WTC11 (cell line): ENCODE measurements around the gene CLOCK. TPM values are rescaled to one million over a fixed set of nuclear protein-coding genes. Genes with fewer than 3 reads are reported as not detected.

Source experiments
- ATAC-seq: fragments of 200-7000 bp; cut with Tn5 transposase; 2 replicates; pipeline ENCODE4 v1.10.0; 2021; ENCODE audit warnings: mild to moderate bottlenecking, moderate library complexity
- CTCF ChIA-PET: fragments of 300-600 bp; sonication (Branson Sonifier 250); formaldehyde crosslinking; loops from one replicate; lab custom pipeline; 2021; ENCODE audit warnings: antibody characterized with exemption; lab: Charles Lee
- POLR2A ChIA-PET: fragments of 350-600 bp; sonication (Branson Sonifier 250); formaldehyde crosslinking; loops from one replicate; lab custom pipeline; 2021; ENCODE audit warnings: antibody characterized with exemption; lab: Charles Lee
- DNase-seq: peaks from one replicate; pipeline ENCODE4 v3.0.0; 2021; ENCODE audit warnings: low spot score
- H3K27ac Mint-ChIP-seq: 2 replicates; pipeline ENCODE4 v1.8.0; 2021; ENCODE audit warnings: mixed read lengths
- H3K27me3 Mint-ChIP-seq: 2 replicates; pipeline ENCODE4 v1.8.0; 2021; ENCODE audit warnings: low read depth, mild to moderate bottlenecking, moderate library complexity, mixed read lengths
- H3K36me3 Mint-ChIP-seq: 2 replicates; pipeline ENCODE4 v1.8.0; 2021; ENCODE audit warnings: mixed read lengths
- H3K4me1 Mint-ChIP-seq: 2 replicates; pipeline ENCODE4 v1.8.0; 2022; ENCODE audit warnings: mixed read lengths
- H3K4me3 Mint-ChIP-seq: 2 replicates; pipeline ENCODE4 v1.8.0; 2021; ENCODE audit warnings: mild to moderate bottlenecking, moderate library complexity, mixed read lengths
- H3K9me3 Mint-ChIP-seq: 2 replicates; pipeline ENCODE4 v1.8.0; 2021; ENCODE audit warnings: mixed read lengths
- AFF4 ChIP-seq: sonication (generic); formaldehyde crosslinking; IDR thresholded peaks from 2 replicates; pipeline ENCODE4 v1.8.1; 2023; ENCODE audit warnings: mild to moderate bottlenecking, missing genetic modification reagents, borderline replicate concordance
- ATF1 ChIP-seq: sonication (generic); formaldehyde crosslinking; IDR thresholded peaks from 2 replicates; pipeline ENCODE4 v1.8.1; 2023; ENCODE audit warnings: mild to moderate bottlenecking, moderate library complexity, missing genetic modification reagents
- ATF2 ChIP-seq: sonication (generic); formaldehyde crosslinking; IDR thresholded peaks from 2 replicates; pipeline ENCODE4 v1.8.1; 2022; ENCODE audit warnings: low read depth, missing genetic modification reagents, borderline replicate concordance
- CBFB ChIP-seq: sonication (generic); formaldehyde crosslinking; IDR thresholded peaks from 2 replicates; pipeline ENCODE4 v1.8.1; 2022; ENCODE audit warnings: mild to moderate bottlenecking, low read depth, missing genetic modification reagents
- ELF4 ChIP-seq: sonication (generic); formaldehyde crosslinking; IDR thresholded peaks from 2 replicates; pipeline ENCODE4 v1.8.1; 2022; ENCODE audit warnings: low read depth, mild to moderate bottlenecking, moderate library complexity, missing genetic modification reagents
- FOXJ3 ChIP-seq: sonication (generic); formaldehyde crosslinking; IDR thresholded peaks from 2 replicates; pipeline ENCODE4 v1.9.0; 2021; ENCODE audit warnings: missing genetic modification reagents, mild to moderate bottlenecking, borderline replicate concordance
- JAZF1 ChIP-seq: fragments of 250-450 bp; sonication (Bioruptor Pico); IDR thresholded peaks from 2 replicates; pipeline ENCODE4 v1.9.0; 2021; ENCODE audit warnings: moderate library complexity, mild to moderate bottlenecking, inconsistent platforms
- KAT7 ChIP-seq: sonication (generic); formaldehyde crosslinking; IDR thresholded peaks from 2 replicates; pipeline ENCODE4 v1.8.1; 2023; ENCODE audit warnings: missing genetic modification reagents, mild to moderate bottlenecking, borderline replicate concordance
- NFYB ChIP-seq: sonication (generic); formaldehyde crosslinking; conservative IDR thresholded peaks from 2 replicates; pipeline ENCODE4 v1.8.0; 2022; ENCODE audit warnings: low read depth, missing genetic modification reagents
- NR3C1 ChIP-seq: sonication (generic); formaldehyde crosslinking; conservative IDR thresholded peaks from 2 replicates; pipeline ENCODE4 v1.8.1; 2023; ENCODE audit warnings: low read depth, mild to moderate bottlenecking, missing genetic modification reagents
- SOX15 ChIP-seq: fragments of 250-450 bp; sonication (Bioruptor Pico); IDR thresholded peaks from 2 replicates; pipeline ENCODE4 v1.9.0; 2021; ENCODE audit warnings: mild to moderate bottlenecking
- TCF7 ChIP-seq: sonication (generic); formaldehyde crosslinking; IDR thresholded peaks from 2 replicates; pipeline ENCODE4 v1.8.0; 2022; ENCODE audit warnings: mild to moderate bottlenecking, low read depth, missing genetic modification reagents, moderate library complexity
- TEAD1 ChIP-seq: sonication (generic); formaldehyde crosslinking; IDR thresholded peaks from 2 replicates; pipeline ENCODE4 v1.8.0; 2022; ENCODE audit warnings: mild to moderate bottlenecking, missing genetic modification reagents
- ZBTB21 ChIP-seq: sonication (generic); formaldehyde crosslinking; IDR thresholded peaks from 2 replicates; pipeline ENCODE4 v1.8.1; 2023; ENCODE audit warnings: mild to moderate bottlenecking, missing genetic modification reagents, borderline replicate concordance
- ZNF121 ChIP-seq: sonication (generic); formaldehyde crosslinking; IDR thresholded peaks from 2 replicates; pipeline ENCODE4 v1.8.0; 2023; ENCODE audit warnings: missing genetic modification reagents
- ZNF281 ChIP-seq: sonication (generic); formaldehyde crosslinking; IDR thresholded peaks from 2 replicates; pipeline ENCODE4 v1.8.0; 2023; ENCODE audit warnings: mild to moderate bottlenecking, missing genetic modification reagents
- ZNF532 ChIP-seq: fragments of 250-450 bp; sonication (Bioruptor Pico); IDR thresholded peaks from 2 replicates; pipeline ENCODE4 v1.9.0; 2021; ENCODE audit warnings: mild to moderate bottlenecking, borderline replicate concordance
- total RNA-seq: library from RNA; stranded (reverse); gene quantifications from 3 replicates; pipeline ENCODE4 v1.2.3, GENCODE V29; 2021
- TF ChIP-seq, protein P1 (sequence below): sonication (generic); formaldehyde crosslinking; IDR thresholded peaks from 2 replicates; pipeline ENCODE4 v1.8.1; 2023; ENCODE audit warnings: mild to moderate bottlenecking, missing genetic modification reagents
- TF ChIP-seq, protein P2 (sequence below): sonication (generic); formaldehyde crosslinking; IDR thresholded peaks from 2 replicates; pipeline ENCODE4 v1.8.1; 2022; ENCODE audit warnings: mild to moderate bottlenecking, missing genetic modification reagents, moderate library complexity, borderline replicate concordance

The CLOCK gene
- total RNA-seq, 1 experiment from 2014 or later: 18.6 TPM

GRCh38 chr4:55447108-55447708 is 99.5 kb downstream of the CLOCK start:
- Mint-ChIP-seq H3K36me3 (peaks cover 49% of the 10 kb centered on the region), H3K27ac (no peak overlapping the region), H3K4me3 (no peak overlapping the region), H3K4me1 (no peaks in the 10 kb centered on the region), H3K9me3 (no peaks in the 10 kb centered on the region), H3K27me3 (no peaks in the 10 kb centered on the region)
- TF ChIP-seq ATF2 (no peak), ELF4 (CRISPR knock-in tag) (no peak), NR3C1 (CRISPR knock-in tag) (no peak), KAT7 (no peak), JAZF1 (no peak), TCF7 (CRISPR knock-in tag) (no peak), ZBTB21 (CRISPR knock-in tag) (no peak)
- ChIA-PET POLR2A (no interaction called here), CTCF (interaction anchor here (1.4 kb wide), 1 partner anchor 188 kb away, joined by 3 read pairs; no protein-coding TSS in a partner anchor)
- no peak for DNase-seq
- ATAC-seq: no peak

DNA sequence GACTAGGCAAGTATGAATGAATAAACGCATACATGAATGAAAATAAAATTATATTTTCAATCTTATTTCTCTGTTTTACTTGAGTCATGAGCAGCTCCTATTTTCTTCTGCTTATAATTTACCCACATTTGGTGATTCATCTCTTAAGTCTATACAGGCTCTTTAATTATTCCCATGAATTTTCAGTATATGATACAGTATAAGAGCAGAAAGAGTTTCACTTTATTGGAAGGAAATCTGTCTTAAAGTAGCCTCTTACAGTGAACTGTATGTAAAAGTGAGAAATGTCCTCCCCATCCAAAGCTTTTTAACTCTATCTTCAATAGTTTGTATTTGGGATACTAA is 100.2 kb downstream of the CLOCK start:
- H3K4me3 Mint-ChIP-seq: no peak overlapping the region
- no peaks in the 10 kb centered on the region for H3K9me3 Mint-ChIP-seq
- CTCF ChIA-PET: interaction anchor here (1.4 kb wide), 1 partner anchor 188 kb away, joined by 3 read pairs; no protein-coding TSS in a partner anchor
- DNase-seq (no peak), ATAC-seq (no peak)
- POLR2A ChIA-PET: interaction anchor here (0.6 kb wide), 1 partner anchor 47 kb away, joined by 4 read pairs; no protein-coding TSS in a partner anchor
- no peaks in the 10 kb centered on the region for H3K4me1 Mint-ChIP-seq
- H3K27ac Mint-ChIP-seq: no peak overlapping the region
- no peaks in the 10 kb centered on the region for H3K27me3 Mint-ChIP-seq
- H3K36me3 Mint-ChIP-seq: peaks cover 48% of the 10 kb centered on the region
- TF ChIP-seq, protein P1, sequence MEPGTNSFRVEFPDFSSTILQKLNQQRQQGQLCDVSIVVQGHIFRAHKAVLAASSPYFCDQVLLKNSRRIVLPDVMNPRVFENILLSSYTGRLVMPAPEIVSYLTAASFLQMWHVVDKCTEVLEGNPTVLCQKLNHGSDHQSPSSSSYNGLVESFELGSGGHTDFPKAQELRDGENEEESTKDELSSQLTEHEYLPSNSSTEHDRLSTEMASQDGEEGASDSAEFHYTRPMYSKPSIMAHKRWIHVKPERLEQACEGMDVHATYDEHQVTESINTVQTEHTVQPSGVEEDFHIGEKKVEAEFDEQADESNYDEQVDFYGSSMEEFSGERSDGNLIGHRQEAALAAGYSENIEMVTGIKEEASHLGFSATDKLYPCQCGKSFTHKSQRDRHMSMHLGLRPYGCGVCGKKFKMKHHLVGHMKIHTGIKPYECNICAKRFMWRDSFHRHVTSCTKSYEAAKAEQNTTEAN: no peak
- TF ChIP-seq ZNF281 (CRISPR knock-in tag) (no peak), ZNF532 (CRISPR knock-in tag) (no peak), ATF1 (CRISPR knock-in tag) (no peak), SOX15 (CRISPR knock-in tag) (no peak), NFYB (no peak), ZNF121 (CRISPR knock-in tag) (no peak), TEAD1 (CRISPR knock-in tag) (no peak), AFF4 (CRISPR knock-in tag) (no peak), CBFB (CRISPR knock-in tag) (no peak), FOXJ3 (CRISPR knock-in tag) (no peak)
- TF ChIP-seq, protein P2, sequence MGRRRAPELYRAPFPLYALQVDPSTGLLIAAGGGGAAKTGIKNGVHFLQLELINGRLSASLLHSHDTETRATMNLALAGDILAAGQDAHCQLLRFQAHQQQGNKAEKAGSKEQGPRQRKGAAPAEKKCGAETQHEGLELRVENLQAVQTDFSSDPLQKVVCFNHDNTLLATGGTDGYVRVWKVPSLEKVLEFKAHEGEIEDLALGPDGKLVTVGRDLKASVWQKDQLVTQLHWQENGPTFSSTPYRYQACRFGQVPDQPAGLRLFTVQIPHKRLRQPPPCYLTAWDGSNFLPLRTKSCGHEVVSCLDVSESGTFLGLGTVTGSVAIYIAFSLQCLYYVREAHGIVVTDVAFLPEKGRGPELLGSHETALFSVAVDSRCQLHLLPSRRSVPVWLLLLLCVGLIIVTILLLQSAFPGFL (CRISPR knock-in tag): no peak
